H9 (cell line): Measurements from ENCODE around the gene CUBN. TPM values are rescaled to one million over a fixed set of nuclear protein-coding genes. Genes with fewer than 3 reads are reported as not detected.

Experiments
- DNase-seq: peaks from one replicate; pipeline ENCODE4 v3.0.0-alpha.2; 2017
- H2AFZ ChIP-seq: one replicate; pipeline ENCODE4 v1.6.1; 2013; ENCODE audit warnings: mild to moderate bottlenecking, low read length, control low read depth, moderate library complexity
- H2AK5ac ChIP-seq: 2 replicates; pipeline ENCODE4 v1.6.1; 2013; ENCODE audit warnings: low read length, control low read depth, mixed read lengths; ENCODE audit not compliant: insufficient read length
- H2BK120ac ChIP-seq: one replicate; pipeline ENCODE4 v1.6.1; 2013; ENCODE audit warnings: low read depth, mild to moderate bottlenecking, low read length, control low read depth, inconsistent platforms; ENCODE audit not compliant: poor library complexity, severe bottlenecking
- H2BK12ac ChIP-seq: 2 replicates; pipeline ENCODE4 v1.6.1; 2013; ENCODE audit warnings: low read length, control low read depth, mixed read lengths, low read depth; ENCODE audit not compliant: insufficient read length
- H2BK15ac ChIP-seq: 2 replicates; pipeline ENCODE4 v1.6.1; 2013; ENCODE audit warnings: low read depth, low read length, control low read depth
- H2BK20ac ChIP-seq: one replicate; pipeline ENCODE4 v1.6.1; 2013; ENCODE audit warnings: low read depth, mild to moderate bottlenecking, low read length, control low read depth, inconsistent platforms; ENCODE audit not compliant: poor library complexity, severe bottlenecking
- H2BK5ac ChIP-seq: 2 replicates; pipeline ENCODE4 v1.6.1; 2013; ENCODE audit warnings: low read length, control low read depth, mixed read lengths; ENCODE audit not compliant: insufficient read length
- H3K14ac ChIP-seq: 2 replicates; pipeline ENCODE4 v1.6.1; 2013; ENCODE audit warnings: low read length, control low read depth; ENCODE audit not compliant: insufficient read depth
- H3K18ac ChIP-seq: 2 replicates; pipeline ENCODE4 v1.6.1; 2013; ENCODE audit warnings: low read depth, mild to moderate bottlenecking, mixed read lengths, low read length, control low read depth; ENCODE audit not compliant: insufficient read length
- H3K23ac ChIP-seq: 2 replicates; pipeline ENCODE4 v1.6.1; 2013; ENCODE audit warnings: low read length, control low read depth, mixed read lengths, low read depth; ENCODE audit not compliant: insufficient read length
- H3K23me2 ChIP-seq: 2 replicates; pipeline ENCODE4 v1.6.1; 2013; ENCODE audit warnings: low read depth, mild to moderate bottlenecking, mixed read lengths, low read length, control low read depth; ENCODE audit not compliant: insufficient read length, poor library complexity, severe bottlenecking
- H3K27ac ChIP-seq: 2 replicates; pipeline ENCODE4 v1.5.1; 2013; ENCODE audit warnings: low read length, control low read depth, mixed read lengths, low read depth; ENCODE audit not compliant: insufficient read length
- H3K27me3 ChIP-seq: 2 replicates; pipeline ENCODE4 v1.6.1; 2013; ENCODE audit warnings: low read length, control low read depth, inconsistent platforms; ENCODE audit not compliant: insufficient read depth
- H3K4ac ChIP-seq: 2 replicates; pipeline ENCODE4 v1.6.1; 2013; ENCODE audit warnings: low read depth, mild to moderate bottlenecking, control low read depth, inconsistent platforms, low read length, moderate library complexity
- H3K4me1 ChIP-seq: 2 replicates; pipeline ENCODE4 v1.6.1; 2013; ENCODE audit warnings: low read length, control low read depth, inconsistent platforms; ENCODE audit not compliant: insufficient read depth
- H3K4me2 ChIP-seq: 2 replicates; pipeline ENCODE4 v1.6.1; 2013; ENCODE audit warnings: low read length, control low read depth, mixed read lengths; ENCODE audit not compliant: insufficient read length, insufficient read depth
- H3K56ac ChIP-seq: 2 replicates; pipeline ENCODE4 v1.6.1; 2013; ENCODE audit warnings: low read depth, mild to moderate bottlenecking, mixed read lengths, low read length, control low read depth; ENCODE audit not compliant: insufficient read length
- H3K79me1 ChIP-seq: 2 replicates; pipeline ENCODE4 v1.6.1; 2013; ENCODE audit warnings: low read depth, mild to moderate bottlenecking, moderate library complexity, low read length, control low read depth, inconsistent platforms; ENCODE audit not compliant: insufficient read depth, poor library complexity, severe bottlenecking
- H3K79me2 ChIP-seq: 2 replicates; pipeline ENCODE4 v1.6.1; 2013; ENCODE audit warnings: low read length, control low read depth, inconsistent platforms; ENCODE audit not compliant: insufficient read depth
- H3K9ac ChIP-seq: 2 replicates; pipeline ENCODE4 v1.6.1; 2013; ENCODE audit warnings: low read length, control low read depth, mixed read lengths; ENCODE audit not compliant: insufficient read length; ENCODE audit errors: extremely low read depth
- H3K9me3 ChIP-seq: one replicate; pipeline ENCODE4 v1.6.1; 2013; ENCODE audit warnings: low read depth, low read length, inconsistent platforms; ENCODE audit not compliant: control insufficient read depth
- H3T11ph ChIP-seq: one replicate; pipeline ENCODE4 v1.6.1; 2013; ENCODE audit warnings: mild to moderate bottlenecking, low read length, control low read depth, inconsistent platforms
- H4K20me1 ChIP-seq: one replicate; pipeline ENCODE4 v1.6.1; 2013; ENCODE audit not compliant: control insufficient read depth, insufficient read length, insufficient read depth
- H4K5ac ChIP-seq: 2 replicates; pipeline ENCODE4 v1.6.1; 2013; ENCODE audit warnings: low read depth, mild to moderate bottlenecking, mixed read lengths, low read length, control low read depth; ENCODE audit not compliant: insufficient read length
- H4K8ac ChIP-seq: replicated peaks from 2 replicates; pipeline ENCODE4 v1.6.1; 2013; ENCODE audit warnings: low read length, control low read depth, mixed read lengths, low read depth; ENCODE audit not compliant: insufficient read length
- H4K91ac ChIP-seq: 2 replicates; pipeline ENCODE4 v1.6.1; 2013; ENCODE audit warnings: low read depth, mild to moderate bottlenecking, moderate library complexity, mixed read lengths, low read length, control low read depth; ENCODE audit not compliant: insufficient read length
- H3K27ac Mint-ChIP-seq, 3 experiments: 2 replicates in 2 of 3; 3 replicates in 1 of 3; pipeline ENCODE4 v1.8.0; 2020 to 2021; ENCODE audit warnings: mixed read lengths in 3 of 3, mild to moderate bottlenecking in 1 of 3, moderate library complexity in 1 of 3
- H3K27me3 Mint-ChIP-seq: 2 replicates; pipeline ENCODE4 v1.8.0; 2021; ENCODE audit warnings: low read depth, mild to moderate bottlenecking, moderate library complexity, mixed read lengths
- H3K36me3 Mint-ChIP-seq, 3 experiments: 2 replicates in 2 of 3; 3 replicates in 1 of 3; pipeline ENCODE4 v1.8.0; 2020 to 2021; ENCODE audit warnings: low read depth in 3 of 3, mixed read lengths in 3 of 3; ENCODE audit not compliant: insufficient read depth in 1 of 3
- H3K4me1 Mint-ChIP-seq, 2 experiments: 2 replicates each; pipeline ENCODE4 v1.8.0; 2020; ENCODE audit warnings: mixed read lengths in 2 of 2
- H3K4me3 Mint-ChIP-seq, 2 experiments: 2 replicates in 1 of 2; 3 replicates in 1 of 2; pipeline ENCODE4 v1.8.0; 2020 to 2021; ENCODE audit warnings: mild to moderate bottlenecking in 2 of 2, mixed read lengths in 2 of 2, moderate library complexity in 1 of 2
- H3K9me3 Mint-ChIP-seq, 2 experiments: 2 replicates in 1 of 2; 3 replicates in 1 of 2; pipeline ENCODE4 v1.8.0; 2020; ENCODE audit warnings: mild to moderate bottlenecking in 2 of 2, mixed read lengths in 2 of 2, moderate library complexity in 1 of 2
- CTCF ChIP-seq: fragments of 200-600 bp; sonication (generic); conservative IDR thresholded peaks from 3 replicates; pipeline ENCODE4 v1.8.0; 2021; ENCODE audit warnings: antibody characterized with exemption, mild to moderate bottlenecking
- WGBS: extraction: QIAGEN DNeasy Blood & Tissue Kit; methylation state at CpG from one replicate; pipeline ENCODE4 v1.1.7; 2013; ENCODE audit warnings: missing lambda C conversion rate, low lambda C conversion rate, mixed read lengths; ENCODE audit not compliant: insufficient read length; ENCODE audit errors: extremely low coverage; 5-methylcytosine and 5-hydroxymethylcytosine counted together
- total RNA-seq: library from RNA; stranded (reverse); gene quantifications from 2 replicates; pipeline ENCODE4 v1.2.1, GENCODE V29; 2021

CUBN gene
- total RNA-seq, 1 experiment from 2014 or later = 0.26 TPM

DNA sequence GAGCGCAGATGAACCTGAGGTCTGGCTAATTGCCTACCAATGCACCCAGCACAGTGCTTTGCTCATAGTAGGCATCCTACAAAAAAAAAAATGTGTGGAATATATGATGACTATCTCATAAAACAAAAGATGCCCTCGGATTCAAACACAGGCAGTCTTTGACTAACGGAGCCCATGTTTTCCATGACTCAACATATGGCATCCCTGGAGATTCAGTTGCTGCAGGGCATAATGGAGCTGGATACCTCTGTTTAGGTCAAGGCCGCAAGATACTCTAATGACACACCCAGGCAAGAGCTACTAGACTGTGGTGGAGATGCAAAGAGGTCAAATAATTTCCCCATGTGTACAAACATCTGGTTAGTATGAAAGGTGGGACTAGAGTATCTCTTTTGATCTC, 16.3 kb downstream of the CUBN start:
- no peak overlapping the region for H2BK15ac ChIP-seq
- no peak overlapping the region for H4K91ac ChIP-seq
- H3K27ac ChIP-seq = no peak overlapping the region
- no peaks in the 10 kb centered on the region for H3K27me3 ChIP-seq
- no peak overlapping the region for H3K4ac ChIP-seq
- Mint-ChIP-seq H3K36me3 (no peaks in the 10 kb centered on the region), H3K4me3 (no peak overlapping the region), H3K4me1 (no peaks in the 10 kb centered on the region; a peak in 1 of 4 replicates), H3K27me3 (no peaks in the 10 kb centered on the region), H3K9me3 (no peaks in the 10 kb centered on the region), H3K27ac (no peak overlapping the region)
- no peak overlapping the region for H3K14ac ChIP-seq
- no peak overlapping the region for H2BK5ac ChIP-seq
- no peak overlapping the region for H2BK120ac ChIP-seq
- no peak overlapping the region for H3K9ac ChIP-seq
- DNase-seq = no peak
- no peak overlapping the region for H2BK20ac ChIP-seq
- H4K8ac ChIP-seq = no peak overlapping the region
- no peak overlapping the region for H3K23ac ChIP-seq
- no peaks in the 10 kb centered on the region for H3K23me2 ChIP-seq
- no peak overlapping the region for H2AFZ ChIP-seq
- H3K9me3 ChIP-seq = no peaks in the 10 kb centered on the region
- no peak overlapping the region for H3T11ph ChIP-seq
- H4K20me1 ChIP-seq = no peaks in the 10 kb centered on the region
- no peak for TF ChIP-seq CTCF
- no peaks in the 10 kb centered on the region for H3K4me1 ChIP-seq
- H2AK5ac ChIP-seq = no peak overlapping the region
- no CpG with 5 or more reads among the region's 4 CpGs for WGBS
- H4K5ac ChIP-seq = no peak overlapping the region
- H3K79me1 ChIP-seq = no peaks in the 10 kb centered on the region
- no peak overlapping the region for H3K18ac ChIP-seq
- H2BK12ac ChIP-seq = no peak overlapping the region
- no peaks in the 10 kb centered on the region for H3K79me2 ChIP-seq
- H3K4me2 ChIP-seq = no peak overlapping the region
- no peak overlapping the region for H3K56ac ChIP-seq
